ENCODE results near the gene NEK10.

GRCh38 chr3:27322634-27323033, 46.5 kb downstream of the NEK10 start:
- no peak for TF ChIP-seq CTCF (IDR thresholded peaks at IDR 0.05)
- TF ChIP-seq, protein P1, sequence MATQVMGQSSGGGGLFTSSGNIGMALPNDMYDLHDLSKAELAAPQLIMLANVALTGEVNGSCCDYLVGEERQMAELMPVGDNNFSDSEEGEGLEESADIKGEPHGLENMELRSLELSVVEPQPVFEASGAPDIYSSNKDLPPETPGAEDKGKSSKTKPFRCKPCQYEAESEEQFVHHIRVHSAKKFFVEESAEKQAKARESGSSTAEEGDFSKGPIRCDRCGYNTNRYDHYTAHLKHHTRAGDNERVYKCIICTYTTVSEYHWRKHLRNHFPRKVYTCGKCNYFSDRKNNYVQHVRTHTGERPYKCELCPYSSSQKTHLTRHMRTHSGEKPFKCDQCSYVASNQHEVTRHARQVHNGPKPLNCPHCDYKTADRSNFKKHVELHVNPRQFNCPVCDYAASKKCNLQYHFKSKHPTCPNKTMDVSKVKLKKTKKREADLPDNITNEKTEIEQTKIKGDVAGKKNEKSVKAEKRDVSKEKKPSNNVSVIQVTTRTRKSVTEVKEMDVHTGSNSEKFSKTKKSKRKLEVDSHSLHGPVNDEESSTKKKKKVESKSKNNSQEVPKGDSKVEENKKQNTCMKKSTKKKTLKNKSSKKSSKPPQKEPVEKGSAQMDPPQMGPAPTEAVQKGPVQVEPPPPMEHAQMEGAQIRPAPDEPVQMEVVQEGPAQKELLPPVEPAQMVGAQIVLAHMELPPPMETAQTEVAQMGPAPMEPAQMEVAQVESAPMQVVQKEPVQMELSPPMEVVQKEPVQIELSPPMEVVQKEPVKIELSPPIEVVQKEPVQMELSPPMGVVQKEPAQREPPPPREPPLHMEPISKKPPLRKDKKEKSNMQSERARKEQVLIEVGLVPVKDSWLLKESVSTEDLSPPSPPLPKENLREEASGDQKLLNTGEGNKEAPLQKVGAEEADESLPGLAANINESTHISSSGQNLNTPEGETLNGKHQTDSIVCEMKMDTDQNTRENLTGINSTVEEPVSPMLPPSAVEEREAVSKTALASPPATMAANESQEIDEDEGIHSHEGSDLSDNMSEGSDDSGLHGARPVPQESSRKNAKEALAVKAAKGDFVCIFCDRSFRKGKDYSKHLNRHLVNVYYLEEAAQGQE (IDR thresholded peaks at IDR 0.05; ENCODE audit: insufficient read depth in 1 of 2, low read depth in 2 of 2, low read length in 1 of 2), result no peak
- TF ChIP-seq POLR2AphosphoS5 (IDR thresholded peaks at IDR 0.05; ENCODE audit: low read depth, low read length), result no peak

All from Panc1 (cell line).